ENCODE data around the gene MEIOSIN. TPM values are rescaled to one million over a fixed set of nuclear protein-coding genes. Genes with fewer than 3 reads are reported as not detected.

MEIOSIN gene
- total RNA-seq, 2 donors from 2014 or later, result not detected

GRCh38 chr19:45711851-45712698 is 21.2 kb upstream of the MEIOSIN start:
- Histone ChIP-seq H3K27me3 (replicated peaks; ENCODE audit: insufficient read depth) (no peaks in the 10 kb centered on the region), H3K4me1 (ENCODE audit: control insufficient read depth in 1 of 2, low read depth in 2 of 2) (peaks cover 7 to 13% of the 10 kb centered on the region in 2 donors), H3K27ac (no peak overlapping the region), H3K36me3 (peaks cover 20% of the 10 kb centered on the region), H3K9me3 (no peaks in the 10 kb centered on the region), H3K4me3 (no peak overlapping the region)
- DNase-seq (ENCODE audit: low spot score) (no peak), ATAC-seq (ENCODE audit: insufficient number of reproducible peaks, low FRiP score, low read depth) (no peak)
- no peak for TF ChIP-seq CTCF (IDR thresholded peaks at IDR 0.05)

DNA sequence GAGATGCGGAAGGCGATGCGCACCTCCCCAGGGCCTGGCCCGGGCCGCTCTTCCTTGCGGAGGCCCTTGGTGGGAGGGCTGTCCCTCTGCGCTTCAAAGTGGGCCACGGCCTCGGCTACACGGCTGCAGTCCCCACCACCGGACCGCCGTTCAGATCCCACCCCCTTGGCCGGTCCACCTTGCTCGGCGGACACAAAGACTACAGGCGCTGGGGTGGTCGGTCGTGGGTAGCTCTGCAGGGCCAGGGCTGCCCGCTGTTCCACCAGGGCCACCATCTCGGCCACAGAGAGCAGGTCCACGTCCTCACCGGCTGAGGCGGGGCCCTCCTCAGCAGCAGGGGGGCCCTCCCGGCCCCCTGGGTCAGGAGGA is 20.6 kb upstream of the MEIOSIN start:
- H3K27ac ChIP-seq, result no peak overlapping the region
- no peak for ATAC-seq (ENCODE audit: insufficient number of reproducible peaks, low FRiP score, low read depth)

DNA sequence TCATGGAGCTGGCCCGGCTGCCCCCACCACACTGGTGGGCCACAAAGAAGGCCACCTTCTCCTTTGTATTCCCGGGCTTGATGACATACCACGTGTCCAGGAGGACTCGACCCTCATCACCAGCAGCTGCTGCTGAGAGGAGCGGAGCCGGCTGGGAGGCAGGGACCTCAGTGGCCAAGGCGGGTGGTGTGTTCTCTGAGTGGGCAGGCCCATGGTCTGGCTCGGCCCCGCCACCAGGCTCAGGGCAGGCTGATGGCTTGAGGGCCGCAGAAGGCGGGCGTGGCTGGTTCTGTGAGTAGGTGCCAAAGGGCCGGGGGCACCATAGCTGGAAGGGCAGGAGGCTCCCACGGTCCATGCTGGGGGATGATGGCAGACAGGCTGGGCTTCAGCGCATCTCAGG is 20.1 kb upstream of the MEIOSIN start:
- H3K4me3 ChIP-seq, result no peak overlapping the region
- no peaks in the 10 kb centered on the region for H3K27me3 ChIP-seq (replicated peaks; ENCODE audit: insufficient read depth)
- no peaks in the 10 kb centered on the region for H3K9me3 ChIP-seq
- no peak overlapping the region for H3K27ac ChIP-seq
- TF ChIP-seq CTCF (IDR thresholded peaks at IDR 0.05), result no peak
- no peak for DNase-seq (ENCODE audit: low spot score)
- peaks cover 10 to 14% of the 10 kb centered on the region in 2 donors for H3K4me1 ChIP-seq (ENCODE audit: control insufficient read depth in 1 of 2, low read depth in 2 of 2)
- no peak for ATAC-seq (ENCODE audit: insufficient number of reproducible peaks, low FRiP score, low read depth)
- H3K36me3 ChIP-seq, result peaks cover 20% of the 10 kb centered on the region

More for the DNA sequence above, 20.6 kb upstream of the MEIOSIN start:
- Histone ChIP-seq H3K27me3 (replicated peaks; ENCODE audit: insufficient read depth) (no peaks in the 10 kb centered on the region), H3K4me1 (ENCODE audit: control insufficient read depth in 1 of 2, low read depth in 2 of 2) (peaks cover 7 to 11% of the 10 kb centered on the region in 2 donors), H3K36me3 (peaks cover 20% of the 10 kb centered on the region), H3K9me3 (no peaks in the 10 kb centered on the region), H3K4me3 (no peak overlapping the region)
- no peak for DNase-seq (ENCODE audit: low spot score)
- no peak for TF ChIP-seq CTCF (IDR thresholded peaks at IDR 0.05)

DNA sequence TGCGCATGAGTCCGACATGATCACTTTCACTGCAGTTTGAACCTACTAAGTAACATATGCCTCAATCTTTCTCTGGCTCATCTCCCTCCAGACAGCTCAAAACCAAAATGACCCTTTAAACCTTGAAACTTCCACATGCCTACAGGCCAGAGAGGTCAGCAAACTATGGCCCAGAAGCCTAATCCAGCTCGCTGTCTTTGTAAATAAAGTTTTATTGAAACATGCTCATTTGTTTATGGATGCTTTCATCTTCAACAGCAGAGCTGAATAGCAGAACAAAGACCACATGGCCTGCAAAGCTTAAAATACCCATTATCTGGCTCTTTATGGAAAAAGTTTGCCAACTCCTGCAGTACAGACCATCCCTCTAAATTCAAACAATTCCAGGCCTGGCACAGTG is 18.1 kb upstream of the MEIOSIN start:
- Histone ChIP-seq H3K27me3 (replicated peaks; ENCODE audit: insufficient read depth) (no peaks in the 10 kb centered on the region), H3K9me3 (no peaks in the 10 kb centered on the region), H3K27ac (no peak overlapping the region), H3K4me3 (no peak overlapping the region), H3K36me3 (peaks cover 20% of the 10 kb centered on the region), H3K4me1 (ENCODE audit: control insufficient read depth in 1 of 2, low read depth in 2 of 2) (peaks cover 14 to 17% of the 10 kb centered on the region in 2 donors)
- TF ChIP-seq CTCF (IDR thresholded peaks at IDR 0.05), result no peak
- ATAC-seq (ENCODE audit: insufficient number of reproducible peaks, low FRiP score, low read depth) (no peak), DNase-seq (ENCODE audit: low spot score) (no peak)

- Histone ChIP-seq H3K9me3 (no peaks in the 10 kb centered on the region), H3K27ac (peak overlapping the region; percentile 72 to 80)
- ATAC-seq (ENCODE audit: insufficient number of reproducible peaks, low FRiP score, low read depth), result no peak
Observed at GRCh38 chr19:45716359-45717130, 16.7 kb upstream of the MEIOSIN start.

More at GRCh38 chr19:45716359-45717130, 16.7 kb upstream of the MEIOSIN start:
- Histone ChIP-seq H3K4me3 (peak overlapping the region; percentile 81), H3K27me3 (replicated peaks; ENCODE audit: insufficient read depth) (no peaks in the 10 kb centered on the region), H3K4me1 (ENCODE audit: control insufficient read depth in 1 of 2, low read depth in 2 of 2) (peaks cover 14 to 17% of the 10 kb centered on the region in 2 donors), H3K36me3 (peaks cover 15% of the 10 kb centered on the region)
- no peak for TF ChIP-seq CTCF (IDR thresholded peaks at IDR 0.05)
- no peak for DNase-seq (ENCODE audit: low spot score)
